Measurements from ENCODE around the gene TNFRSF19.
"Not testable (repeated sequence)": the region's sequence is repeated elsewhere in the genome, so short reads cannot be mapped to it uniquely, and the experiment has no call there.

TNFRSF19 gene

DNA sequence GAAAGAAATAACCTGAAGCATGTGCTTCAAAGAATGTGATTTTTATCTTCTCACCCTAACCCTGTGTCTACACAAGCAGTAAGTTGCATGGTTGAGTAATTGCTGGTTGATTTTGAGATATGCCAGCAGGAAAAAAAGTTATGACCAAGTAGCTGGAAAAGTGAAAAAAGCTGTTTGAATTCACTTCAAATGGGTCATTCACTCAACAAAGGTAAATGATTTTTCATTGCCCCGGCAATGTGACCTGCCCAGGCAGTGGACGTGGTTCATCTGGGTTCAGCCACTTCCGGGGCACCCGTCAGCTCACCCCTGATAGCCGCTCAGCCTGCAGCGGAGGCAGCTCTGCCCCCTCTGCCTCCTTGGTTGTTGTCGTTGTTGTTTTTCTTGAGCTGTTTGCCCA, 18.5 kb downstream of the TNFRSF19 start:
- TF ChIP-seq, protein P1, sequence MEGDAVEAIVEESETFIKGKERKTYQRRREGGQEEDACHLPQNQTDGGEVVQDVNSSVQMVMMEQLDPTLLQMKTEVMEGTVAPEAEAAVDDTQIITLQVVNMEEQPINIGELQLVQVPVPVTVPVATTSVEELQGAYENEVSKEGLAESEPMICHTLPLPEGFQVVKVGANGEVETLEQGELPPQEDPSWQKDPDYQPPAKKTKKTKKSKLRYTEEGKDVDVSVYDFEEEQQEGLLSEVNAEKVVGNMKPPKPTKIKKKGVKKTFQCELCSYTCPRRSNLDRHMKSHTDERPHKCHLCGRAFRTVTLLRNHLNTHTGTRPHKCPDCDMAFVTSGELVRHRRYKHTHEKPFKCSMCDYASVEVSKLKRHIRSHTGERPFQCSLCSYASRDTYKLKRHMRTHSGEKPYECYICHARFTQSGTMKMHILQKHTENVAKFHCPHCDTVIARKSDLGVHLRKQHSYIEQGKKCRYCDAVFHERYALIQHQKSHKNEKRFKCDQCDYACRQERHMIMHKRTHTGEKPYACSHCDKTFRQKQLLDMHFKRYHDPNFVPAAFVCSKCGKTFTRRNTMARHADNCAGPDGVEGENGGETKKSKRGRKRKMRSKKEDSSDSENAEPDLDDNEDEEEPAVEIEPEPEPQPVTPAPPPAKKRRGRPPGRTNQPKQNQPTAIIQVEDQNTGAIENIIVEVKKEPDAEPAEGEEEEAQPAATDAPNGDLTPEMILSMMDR (conservative IDR thresholded peaks at IDR 0.05; ENCODE audit: low read depth, low read length): no peak
- no peak overlapping the region for H3K4me3 ChIP-seq (ENCODE audit: low read depth, low read length)
- DNase-seq (ENCODE audit: low read depth): no peak

GRCh38 chr13:23592596-23592995, 22.4 kb downstream of the TNFRSF19 start:
- no peak for DNase-seq (ENCODE audit: low read depth)
- TF ChIP-seq, protein P1 (conservative IDR thresholded peaks at IDR 0.05; ENCODE audit: low read depth, low read length): no peak
- H3K4me3 ChIP-seq (ENCODE audit: low read depth, low read length): no peak overlapping the region

DNA sequence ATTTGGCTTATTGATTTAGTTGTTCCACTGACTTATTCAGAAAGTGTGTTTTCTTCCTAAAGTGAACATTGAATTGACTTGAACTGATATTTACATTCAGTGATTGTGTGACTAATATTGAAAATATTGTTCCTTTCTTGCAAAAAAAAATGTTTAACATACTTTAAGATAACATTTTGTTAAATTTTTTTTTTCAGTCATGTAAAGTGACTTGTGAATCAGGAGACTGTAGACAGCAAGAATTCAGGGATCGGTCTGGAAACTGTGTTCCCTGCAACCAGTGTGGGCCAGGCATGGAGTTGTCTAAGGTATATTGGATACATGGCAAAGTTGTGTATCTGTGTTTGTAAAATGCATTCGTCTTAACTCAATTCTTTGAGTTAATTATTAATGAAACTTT, 22.9 kb downstream of the TNFRSF19 start:
- TF ChIP-seq, protein P1 (conservative IDR thresholded peaks at IDR 0.05; ENCODE audit: low read depth, low read length): no peak
- H3K4me3 ChIP-seq (ENCODE audit: low read depth, low read length): no peak overlapping the region
- DNase-seq (ENCODE audit: low read depth): no peak

DNA sequence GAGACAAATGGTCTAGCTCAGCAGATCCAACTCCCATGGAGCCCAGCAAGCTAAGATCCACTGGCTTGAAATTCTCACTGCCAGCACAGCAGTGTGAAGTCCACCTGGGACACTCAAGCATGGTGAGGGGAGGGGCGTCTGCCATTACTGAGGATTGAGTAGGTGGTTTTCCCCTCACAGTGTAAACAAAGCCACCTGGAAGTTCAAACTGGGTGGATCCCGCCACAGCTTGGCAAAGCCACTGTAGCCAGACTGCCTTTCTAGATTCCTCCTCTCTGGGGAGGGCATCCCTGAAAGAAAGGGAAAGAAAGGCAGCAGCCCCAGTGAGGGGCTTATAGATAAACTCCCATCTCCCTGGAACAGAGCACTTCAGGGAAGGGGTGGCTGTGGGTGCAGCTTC, 24.1 kb downstream of the TNFRSF19 start:
- DNase-seq (ENCODE audit: low read depth); H3K4me3 ChIP-seq (ENCODE audit: low read depth, low read length): not testable (repeated sequence)

GRCh38 chr13:23598369-23598768, 28.2 kb downstream of the TNFRSF19 start:
- no peak overlapping the region for H3K4me3 ChIP-seq (ENCODE audit: low read depth, low read length)
- TF ChIP-seq, protein P1 (conservative IDR thresholded peaks at IDR 0.05; ENCODE audit: low read depth, low read length): no peak
- no peak for DNase-seq (ENCODE audit: low read depth)

DNA sequence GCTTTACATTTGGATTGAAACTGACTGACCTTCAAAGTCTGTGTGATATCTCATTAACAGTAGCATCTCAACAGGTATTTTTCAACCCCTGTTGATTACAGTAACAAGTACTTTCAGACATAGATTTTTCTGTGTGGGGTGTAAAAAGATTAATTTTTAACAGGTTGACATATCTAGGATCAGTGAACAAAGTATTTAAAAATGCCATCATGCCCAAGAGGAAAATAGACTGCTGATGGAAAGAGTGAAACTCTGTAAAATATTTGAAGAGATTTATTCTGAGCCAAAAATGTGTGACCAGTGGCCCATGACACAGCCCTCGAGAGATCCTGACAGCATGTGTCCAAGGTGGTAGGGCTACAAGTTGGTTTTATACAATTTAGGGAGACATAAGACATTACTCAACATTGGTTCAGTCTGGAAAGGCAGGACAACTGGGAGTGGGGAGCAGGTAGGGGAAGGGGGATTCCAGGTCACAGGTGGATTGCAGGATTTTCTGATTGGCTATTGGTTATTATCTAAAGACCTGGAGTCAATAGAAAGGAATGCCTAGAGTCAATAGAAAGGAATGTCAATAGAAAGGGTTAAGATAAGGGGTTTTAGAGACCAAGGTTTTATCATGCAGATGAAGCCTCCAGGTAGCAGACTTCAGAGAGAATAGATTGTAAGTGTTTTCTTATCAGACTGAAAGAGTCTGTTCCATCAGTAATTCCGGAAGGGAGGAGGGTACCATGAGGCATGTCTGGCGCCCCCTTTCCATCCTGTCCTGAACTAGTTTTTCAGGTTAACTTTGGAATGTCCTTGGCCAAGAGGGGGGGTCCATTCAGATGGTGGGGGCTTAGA, 29.1 kb downstream of the TNFRSF19 start:
- H3K4me3 ChIP-seq (ENCODE audit: low read depth, low read length): no peak overlapping the region
- DNase-seq (ENCODE audit: low read depth): no peak
- TF ChIP-seq, protein P1 (conservative IDR thresholded peaks at IDR 0.05; ENCODE audit: low read depth, low read length): no peak

DNA sequence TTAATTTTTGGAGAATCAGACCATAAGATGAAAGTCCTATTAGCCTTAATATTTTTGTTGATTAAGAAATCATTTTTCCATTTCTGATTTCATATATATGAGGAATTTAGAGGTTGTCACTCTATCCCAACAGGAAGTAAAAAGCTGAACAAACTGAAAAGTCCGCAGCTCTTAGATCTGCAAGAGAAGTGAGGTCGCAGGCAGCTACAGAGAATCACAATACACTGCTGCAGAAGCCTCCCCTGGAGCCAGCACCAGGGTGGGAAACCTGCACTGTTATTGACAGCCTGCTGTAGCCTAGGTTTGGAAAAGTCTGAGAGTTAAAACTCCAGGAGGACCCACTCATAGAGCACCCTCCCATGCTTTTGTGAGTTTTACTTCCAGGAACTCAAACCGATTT, 29.9 kb downstream of the TNFRSF19 start:
- H3K4me3 ChIP-seq (ENCODE audit: low read depth, low read length): no peak overlapping the region
- no peak for DNase-seq (ENCODE audit: low read depth)
- TF ChIP-seq, protein P1 (conservative IDR thresholded peaks at IDR 0.05; ENCODE audit: low read depth, low read length): no peak

Data from choroid plexus epithelial cell (primary cell).